HUES48 (cell line): ENCODE results near the gene TLR4.

Experiments used
- H3K27ac ChIP-seq: one replicate; pipeline ENCODE4 v1.7.0; 2013; ENCODE audit warnings: low read depth, low read length, inconsistent platforms
- H3K27me3 ChIP-seq: 2 replicates; pipeline ENCODE4 v1.6.1; 2013; ENCODE audit warnings: mild to moderate bottlenecking, low read length; ENCODE audit not compliant: control insufficient read depth, insufficient read depth
- H3K36me3 ChIP-seq: 2 replicates; pipeline ENCODE4 v1.6.1; 2013; ENCODE audit warnings: low read length; ENCODE audit not compliant: control insufficient read depth, insufficient read depth
- H3K4me1 ChIP-seq: 2 replicates; pipeline ENCODE4 v1.6.1; 2013; ENCODE audit warnings: mild to moderate bottlenecking, low read length; ENCODE audit not compliant: control insufficient read depth, insufficient read depth
- H3K4me3 ChIP-seq: 2 replicates; pipeline ENCODE4 v1.5.1; 2013; ENCODE audit warnings: mild to moderate bottlenecking, low read depth, low read length
- H3K9ac ChIP-seq: 2 replicates; pipeline ENCODE4 v1.6.1; 2013; ENCODE audit warnings: mild to moderate bottlenecking, low read depth, low read length, moderate library complexity
- H3K9me3 ChIP-seq: 2 replicates; pipeline ENCODE4 v1.6.1; 2013; ENCODE audit warnings: low read length; ENCODE audit not compliant: control insufficient read depth, insufficient read depth

The TLR4 gene

GRCh38 chr9:117682955-117683710 is 21.1 kb upstream of the TLR4 start:
- H3K36me3 ChIP-seq: no peaks in the 10 kb centered on the region
- H3K27me3 ChIP-seq: no peaks in the 10 kb centered on the region
- H3K4me1 ChIP-seq: peaks cover 10% of the 10 kb centered on the region
- H3K4me3 ChIP-seq: no peak overlapping the region
- H3K27ac ChIP-seq: no peak overlapping the region
- H3K9ac ChIP-seq: no peak overlapping the region
- H3K9me3 ChIP-seq: no peaks in the 10 kb centered on the region

GRCh38 chr9:117687532-117687931 is 16.7 kb upstream of the TLR4 start:
- Histone ChIP-seq H3K27me3 (no peaks in the 10 kb centered on the region), H3K36me3 (no peaks in the 10 kb centered on the region), H3K27ac (no peak overlapping the region), H3K4me1 (peaks cover 10% of the 10 kb centered on the region), H3K4me3 (no peak overlapping the region), H3K9me3 (no peaks in the 10 kb centered on the region; the same call in 1 of the 2 replicates), H3K9ac (no peak overlapping the region)

- Histone ChIP-seq H3K27me3 (no peaks in the 10 kb centered on the region), H3K9ac (no peak overlapping the region)
Measured at GRCh38 chr9:117691367-117691766, 12.8 kb upstream of the TLR4 start.

GRCh38 chr9:117696154-117696553 is 8.0 kb upstream of the TLR4 start:
- Histone ChIP-seq H3K36me3 (no peaks in the 10 kb centered on the region), H3K9me3 (peaks cover 6% of the 10 kb centered on the region; the same call in 1 of the 2 replicates), H3K27me3 (no peaks in the 10 kb centered on the region), H3K4me1 (no peaks in the 10 kb centered on the region), H3K27ac (no peak overlapping the region), H3K9ac (no peak overlapping the region), H3K4me3 (no peak overlapping the region)

More at GRCh38 chr9:117691367-117691766, 12.8 kb upstream of the TLR4 start:
- H3K4me1 ChIP-seq: peaks cover 10% of the 10 kb centered on the region
- no peak overlapping the region for H3K27ac ChIP-seq
- H3K36me3 ChIP-seq: no peaks in the 10 kb centered on the region
- H3K9me3 ChIP-seq: peaks cover 6% of the 10 kb centered on the region
- H3K4me3 ChIP-seq: no peak overlapping the region

GRCh38 chr9:117697046-117697445 is 7.2 kb upstream of the TLR4 start:
- Histone ChIP-seq H3K27me3 (no peaks in the 10 kb centered on the region), H3K9me3 (peaks cover 6% of the 10 kb centered on the region; the same call in 1 of the 2 replicates), H3K4me1 (no peaks in the 10 kb centered on the region), H3K9ac (no peak overlapping the region), H3K4me3 (no peak overlapping the region), H3K36me3 (no peaks in the 10 kb centered on the region), H3K27ac (no peak overlapping the region)

GRCh38 chr9:117703537-117703936 is 666 bp upstream of the TLR4 start:
- no peak overlapping the region for H3K4me3 ChIP-seq
- no peak overlapping the region for H3K27ac ChIP-seq
- no peaks in the 10 kb centered on the region for H3K36me3 ChIP-seq
- H3K27me3 ChIP-seq: no peaks in the 10 kb centered on the region
- no peak overlapping the region for H3K9ac ChIP-seq
- H3K4me1 ChIP-seq: peaks cover 14% of the 10 kb centered on the region
- no peaks in the 10 kb centered on the region for H3K9me3 ChIP-seq

GRCh38 chr9:117704597-117704996 is 394 bp downstream of the TLR4 start:
- no peaks in the 10 kb centered on the region for H3K36me3 ChIP-seq
- H3K9ac ChIP-seq: no peak overlapping the region
- no peaks in the 10 kb centered on the region for H3K27me3 ChIP-seq
- peaks cover 14% of the 10 kb centered on the region for H3K4me1 ChIP-seq
- H3K4me3 ChIP-seq: no peak overlapping the region
- H3K27ac ChIP-seq: peak overlapping the region; percentile 50
- no peaks in the 10 kb centered on the region for H3K9me3 ChIP-seq

- Histone ChIP-seq H3K27ac (no peak overlapping the region), H3K9ac (no peak overlapping the region), H3K9me3 (no peaks in the 10 kb centered on the region), H3K4me3 (no peak overlapping the region), H3K27me3 (no peaks in the 10 kb centered on the region), H3K4me1 (peaks cover 14% of the 10 kb centered on the region), H3K36me3 (no peaks in the 10 kb centered on the region)
Measured at GRCh38 chr9:117705386-117705785, 1.2 kb downstream of the TLR4 start.

GRCh38 chr9:117706421-117707116 is 2.4 kb downstream of the TLR4 start:
- H3K4me1 ChIP-seq: peaks cover 14% of the 10 kb centered on the region
- H3K27ac ChIP-seq: no peak overlapping the region
- no peaks in the 10 kb centered on the region for H3K27me3 ChIP-seq
- no peak overlapping the region for H3K4me3 ChIP-seq
- no peaks in the 10 kb centered on the region for H3K9me3 ChIP-seq
- H3K9ac ChIP-seq: no peak overlapping the region
- no peaks in the 10 kb centered on the region for H3K36me3 ChIP-seq

- H3K9me3 ChIP-seq: no peaks in the 10 kb centered on the region
- H3K27ac ChIP-seq: no peak overlapping the region
- H3K4me3 ChIP-seq: no peak overlapping the region
- no peaks in the 10 kb centered on the region for H3K27me3 ChIP-seq
- no peaks in the 10 kb centered on the region for H3K36me3 ChIP-seq
- H3K9ac ChIP-seq: no peak overlapping the region
- peaks cover 14% of the 10 kb centered on the region for H3K4me1 ChIP-seq
Measured at GRCh38 chr9:117707561-117707960, 3.4 kb downstream of the TLR4 start.

- H3K9me3 ChIP-seq: no peaks in the 10 kb centered on the region
- H3K4me1 ChIP-seq: 0 out of 2 replicates have a peak, but pooled peaks cover 2% of the 10 kb centered on the region
- no peaks in the 10 kb centered on the region for H3K36me3 ChIP-seq
- H3K9ac ChIP-seq: no peak overlapping the region
- no peak overlapping the region for H3K4me3 ChIP-seq
- no peaks in the 10 kb centered on the region for H3K27me3 ChIP-seq
- no peak overlapping the region for H3K27ac ChIP-seq
Measured at GRCh38 chr9:117709936-117710335, 5.7 kb downstream of the TLR4 start.
